Fibroblast of pulmonary artery (primary cell): ENCODE measurements around the gene FCSK.
"Not testable (repeated sequence)": the region's sequence is repeated elsewhere in the genome, so short reads cannot be mapped to it uniquely, and the experiment has no call there.

ENCODE experiments used
- DNase-seq: peaks from one replicate; pipeline ENCODE4 v3.0.0-alpha.2; 2010; ENCODE audit warnings: low read depth
- H3K4me3 ChIP-seq: replicated peaks from 2 replicates; pipeline ENCODE4 v1.5.1; 2011; ENCODE audit warnings: low read depth, mild to moderate bottlenecking, control low read depth, low read length, moderate library complexity
- TF ChIP-seq, protein P1 (sequence below): IDR thresholded peaks from 2 replicates; pipeline ENCODE4 v1.5.1; 2011; ENCODE audit warnings: mild to moderate bottlenecking, control low read depth, low read length, inconsistent platforms; ENCODE audit errors: missing control alignments

FCSK gene

DNA sequence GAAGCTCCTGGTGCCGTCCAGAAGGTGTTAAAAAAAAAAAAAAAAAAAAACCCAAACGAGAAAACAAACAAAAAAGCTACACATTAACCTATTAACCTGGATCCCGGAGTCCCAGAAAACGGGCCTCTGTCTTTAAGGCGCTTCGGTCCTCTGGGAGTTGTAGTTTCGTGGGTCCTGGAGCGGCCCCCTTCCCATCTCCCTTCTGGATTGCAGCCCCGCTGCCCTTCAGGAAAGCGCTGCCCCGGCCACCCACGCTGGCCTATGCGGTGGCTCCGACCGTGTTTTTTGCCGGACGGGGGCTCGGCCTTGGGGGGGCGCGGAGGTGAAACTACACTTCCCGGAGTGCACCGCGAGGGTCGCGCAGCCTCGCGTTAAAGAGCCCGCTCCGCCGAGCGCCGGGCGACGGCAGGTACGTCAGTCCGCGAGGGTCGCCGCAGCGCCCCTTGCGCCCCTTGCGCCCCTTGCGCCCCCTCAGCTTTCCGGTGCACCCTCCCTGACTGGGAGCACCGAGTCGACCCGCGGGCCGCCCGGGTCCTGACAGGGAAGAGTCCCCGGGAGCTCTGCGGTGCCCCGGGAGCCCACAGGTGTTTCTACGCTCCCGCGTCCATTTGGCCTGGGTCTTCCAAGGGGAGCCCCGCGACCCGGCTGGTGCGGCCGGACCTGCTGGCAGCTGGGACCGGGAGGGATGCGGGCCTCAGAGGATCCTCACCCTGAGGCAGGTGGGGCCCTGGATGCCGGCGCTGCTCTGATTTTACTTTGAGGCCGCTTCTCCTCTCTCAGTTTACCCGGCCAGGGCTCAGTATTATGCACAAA lies at the start of gene FCSK:
Gene FCSK, plus strand, starts transcription at position 374 of the 813 bp plus-strand sequence. CDS start 8,596 bp downstream, outside the sequence.
- DNase-seq, result peak; percentile 69
- H3K4me3 ChIP-seq, result peak within 1 kb of the TSS; percentile 84
- TF ChIP-seq, protein P1, sequence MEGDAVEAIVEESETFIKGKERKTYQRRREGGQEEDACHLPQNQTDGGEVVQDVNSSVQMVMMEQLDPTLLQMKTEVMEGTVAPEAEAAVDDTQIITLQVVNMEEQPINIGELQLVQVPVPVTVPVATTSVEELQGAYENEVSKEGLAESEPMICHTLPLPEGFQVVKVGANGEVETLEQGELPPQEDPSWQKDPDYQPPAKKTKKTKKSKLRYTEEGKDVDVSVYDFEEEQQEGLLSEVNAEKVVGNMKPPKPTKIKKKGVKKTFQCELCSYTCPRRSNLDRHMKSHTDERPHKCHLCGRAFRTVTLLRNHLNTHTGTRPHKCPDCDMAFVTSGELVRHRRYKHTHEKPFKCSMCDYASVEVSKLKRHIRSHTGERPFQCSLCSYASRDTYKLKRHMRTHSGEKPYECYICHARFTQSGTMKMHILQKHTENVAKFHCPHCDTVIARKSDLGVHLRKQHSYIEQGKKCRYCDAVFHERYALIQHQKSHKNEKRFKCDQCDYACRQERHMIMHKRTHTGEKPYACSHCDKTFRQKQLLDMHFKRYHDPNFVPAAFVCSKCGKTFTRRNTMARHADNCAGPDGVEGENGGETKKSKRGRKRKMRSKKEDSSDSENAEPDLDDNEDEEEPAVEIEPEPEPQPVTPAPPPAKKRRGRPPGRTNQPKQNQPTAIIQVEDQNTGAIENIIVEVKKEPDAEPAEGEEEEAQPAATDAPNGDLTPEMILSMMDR, result no peak

DNA sequence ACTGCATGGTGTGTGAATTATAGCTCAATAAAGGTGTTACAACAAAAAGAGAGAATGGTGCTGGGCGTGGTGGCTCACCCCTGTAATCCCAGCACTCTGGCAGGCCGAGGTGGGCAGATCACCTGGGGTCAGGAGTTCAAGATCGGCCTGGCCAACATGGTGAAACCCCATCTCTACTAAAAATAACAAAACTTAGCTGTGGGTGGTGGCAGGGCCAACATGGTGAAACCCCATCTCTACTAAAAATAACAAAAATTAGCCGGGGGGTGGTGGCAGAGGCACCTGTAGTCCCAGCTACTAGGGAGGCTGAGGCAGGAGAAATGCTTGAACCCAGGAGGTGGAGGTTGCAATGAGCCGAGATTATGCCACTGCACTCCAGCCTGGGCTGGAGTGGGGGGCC lies 48.3 kb upstream of the FCSK start:
- not testable (repeated sequence) for H3K4me3 ChIP-seq, DNase-seq

DNA sequence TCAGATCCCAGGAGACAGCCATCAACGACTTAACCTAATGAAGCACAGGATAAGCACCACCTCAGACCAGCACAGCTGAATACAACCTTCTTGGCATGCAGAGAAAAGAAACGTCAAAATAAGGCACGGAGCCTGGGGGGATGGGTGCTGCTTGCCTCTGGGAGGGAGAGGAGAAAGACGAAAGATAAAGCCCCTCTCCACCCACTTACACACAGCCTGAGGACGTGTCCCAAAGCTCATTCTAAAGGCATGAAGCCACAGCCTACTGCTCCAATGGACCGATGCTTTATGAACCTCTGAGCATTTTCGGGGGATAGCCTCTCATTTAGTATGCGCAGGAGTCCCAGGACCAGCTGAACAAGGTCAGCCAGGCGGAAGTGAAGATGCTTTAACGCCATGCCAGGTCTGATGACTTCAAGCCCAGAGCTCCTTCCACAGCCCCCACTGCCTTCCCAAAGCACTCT lies 46.6 kb upstream of the FCSK start:
- no peak overlapping the region for H3K4me3 ChIP-seq
- TF ChIP-seq, protein P1, result no peak
- DNase-seq, result no peak

DNA sequence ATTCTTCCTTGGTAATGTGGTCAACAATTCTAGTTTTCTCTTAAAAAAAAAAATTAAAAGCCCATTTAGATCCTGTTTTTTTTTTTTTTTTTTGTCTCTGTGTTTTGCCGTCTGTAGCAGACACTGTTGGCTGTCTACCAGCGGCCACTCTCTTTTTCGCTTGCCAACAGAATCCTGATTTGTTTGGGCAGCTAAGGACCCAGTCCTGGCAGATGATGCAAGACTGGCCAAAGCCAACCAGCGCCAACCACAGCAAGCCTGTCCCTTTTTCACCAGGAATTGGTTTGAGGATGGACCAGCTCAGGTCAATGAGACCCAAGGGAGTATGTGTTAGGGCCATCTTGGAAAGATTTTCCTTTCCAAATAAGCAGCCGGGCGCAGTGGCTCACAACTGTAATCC lies 43.7 kb upstream of the FCSK start:
- no peak overlapping the region for H3K4me3 ChIP-seq
- DNase-seq, result no peak
- TF ChIP-seq, protein P1, result no peak

DNA sequence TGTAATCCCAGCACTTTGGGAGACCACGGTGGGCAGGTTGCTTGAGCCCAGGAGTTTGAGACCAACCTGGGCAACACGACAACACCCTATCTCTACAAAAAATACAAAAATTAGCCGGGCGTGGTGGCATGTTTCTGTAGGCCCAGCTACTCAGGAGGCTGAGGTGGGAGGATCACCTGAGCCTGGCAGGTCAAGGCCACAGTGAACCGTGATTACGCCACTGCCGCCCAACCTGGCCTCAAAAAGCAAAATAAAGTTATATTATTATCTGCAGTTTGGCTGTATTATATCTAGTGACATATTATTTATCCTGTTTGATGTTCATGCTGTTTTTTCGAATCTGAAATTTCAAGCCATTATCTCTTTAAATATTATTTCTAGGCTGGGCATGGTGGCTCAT lies 42.0 kb upstream of the FCSK start:
- no peak overlapping the region for H3K4me3 ChIP-seq
- no peak for DNase-seq
- TF ChIP-seq, protein P1, result no peak

DNA sequence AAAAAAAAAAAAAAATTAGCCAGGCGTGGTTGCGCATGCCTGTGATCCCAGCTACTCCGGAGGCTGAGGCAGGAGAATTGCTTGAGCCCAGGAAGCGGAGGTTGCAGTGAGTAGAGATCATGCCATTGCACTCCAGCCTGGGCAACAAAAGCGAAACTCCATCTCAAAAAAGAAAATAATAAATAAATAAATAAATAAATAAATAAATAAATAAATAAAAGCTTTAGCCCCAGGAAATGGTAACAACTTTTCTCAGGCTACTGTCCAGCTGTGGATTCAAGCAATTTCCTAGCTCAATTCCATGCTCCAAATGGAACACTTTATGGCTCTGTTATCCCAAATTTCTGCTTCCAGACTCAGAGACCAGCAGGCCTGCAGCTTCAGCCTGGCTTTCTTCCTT lies 40.8 kb upstream of the FCSK start:
- not testable (repeated sequence) for H3K4me3 ChIP-seq, DNase-seq

DNA sequence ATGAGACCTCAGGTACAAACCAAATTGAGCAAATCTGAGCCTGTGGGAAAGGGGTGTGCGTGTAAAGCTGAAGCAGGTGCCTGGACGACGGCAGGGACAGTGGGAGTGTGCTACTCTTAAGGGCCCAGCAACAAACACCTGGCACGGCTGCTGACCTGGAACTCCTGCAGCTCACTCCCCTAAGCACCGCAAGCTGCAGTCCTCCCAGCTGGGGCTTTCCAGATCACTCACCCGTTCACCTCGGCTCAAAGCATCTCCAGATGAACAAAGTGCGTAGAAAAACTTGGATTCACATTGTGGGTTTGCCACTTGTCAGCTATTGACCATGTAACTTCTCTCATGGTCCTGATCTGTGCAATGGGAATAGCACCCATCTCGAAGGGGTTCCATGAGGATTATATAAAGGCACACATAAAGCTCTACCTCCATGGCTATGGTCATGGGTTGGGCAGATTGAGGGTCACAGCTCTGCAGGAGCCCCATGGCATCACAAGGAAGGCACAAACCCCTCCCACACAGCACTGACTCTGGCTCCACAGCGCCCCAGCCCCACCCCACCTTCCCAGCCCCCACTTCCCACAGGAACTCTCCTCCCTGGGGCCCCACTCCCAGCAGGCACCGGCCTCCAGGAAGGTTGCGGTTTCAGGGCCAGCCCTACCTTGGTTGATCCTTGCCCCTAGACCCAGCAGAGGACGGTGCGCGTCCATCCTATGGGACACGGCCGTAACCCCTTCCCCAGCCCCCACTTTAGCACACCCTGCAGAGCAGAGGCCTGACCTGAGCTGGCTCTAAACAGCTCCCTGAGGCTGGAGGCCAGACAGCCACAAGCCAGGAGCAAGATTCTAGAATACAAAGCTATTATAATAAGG lies 37.4 kb upstream of the FCSK start:
- DNase-seq, result no peak

More for the DNA sequence above, 37.4 kb upstream of the FCSK start:
- TF ChIP-seq, protein P1, result no peak
- H3K4me3 ChIP-seq, result no peak overlapping the region
